A673 (cell line): ENCODE data around the gene KAT8.
A peak's percentile ranks its signal among the peaks of the same experiment; 100 is the strongest.

ENCODE experiments used
- CTCF ChIP-seq: fragments of 300-800, 200-600 bp; sonication (generic); conservative IDR thresholded peaks from 2 replicates; pipeline ENCODE4 v1.5.1; 2017; ENCODE audit warnings: low read depth, mild to moderate bottlenecking, antibody characterized with exemption, low read length, moderate library complexity, mixed read lengths
- EZH2 ChIP-seq: fragments of 200-600 bp; sonication (generic); IDR thresholded peaks from 2 replicates; pipeline ENCODE4 v1.6.1; 2017; ENCODE audit warnings: borderline replicate concordance, low read depth, mild to moderate bottlenecking, mixed read lengths, antibody characterized with exemption, low read length; ENCODE audit not compliant: poor library complexity, severe bottlenecking

GRCh38 chr16:31142109-31143010 lies 24.9 kb downstream of the KAT8 start:
- TF ChIP-seq CTCF (peak; percentile 97), EZH2 (no peak)
